Stimulated activated CD4-positive, alpha-beta T cell treated with anti-CD3 and anti-CD28 coated beads, Interleukin-1b, Interleukin-23, amount 100 ng/mL, for 1 hour (primary cell): ENCODE measurements around the gene LDB2.
"Not testable (repeated sequence)": the region's sequence is repeated elsewhere in the genome, so short reads cannot be mapped to it uniquely, and the experiment has no call there.

Source experiments
- DNase-seq, 2 donors: peaks; one replicate each; pipeline ENCODE4 v3.0.0-alpha.2; 2020; ENCODE audit warnings: low read depth in 2 of 2

The LDB2 gene

GRCh38 chr4:16596267-16596666 is 302.2 kb downstream of the LDB2 start:
- DNase-seq: no peak

- no peak for DNase-seq
Observed at GRCh38 chr4:16594128-16594527, 304.3 kb downstream of the LDB2 start.

DNA sequence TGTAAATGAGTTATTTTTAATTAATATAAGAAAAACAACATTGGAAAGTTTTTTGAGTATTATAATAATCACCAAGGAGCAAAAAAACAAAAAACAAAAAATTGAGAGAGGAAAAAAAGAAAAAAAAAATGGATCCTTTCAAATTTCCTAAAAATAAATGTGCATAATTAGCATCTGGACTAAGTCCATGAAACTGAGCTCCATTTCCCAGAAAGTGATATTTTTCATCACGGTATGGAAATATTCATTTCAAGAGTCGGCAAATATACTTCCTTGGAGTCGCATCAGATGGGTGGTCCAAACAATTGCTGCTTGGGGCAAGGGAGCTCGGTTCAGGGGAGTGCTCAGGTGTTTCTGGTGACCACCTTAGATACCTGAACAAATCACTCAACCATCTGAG is 305.1 kb downstream of the LDB2 start:
- DNase-seq: no peak

- no peak for DNase-seq
Observed at GRCh38 chr4:16591272-16591826, 307.1 kb downstream of the LDB2 start.

GRCh38 chr4:16590797-16591196 is 307.6 kb downstream of the LDB2 start:
- DNase-seq: no peak

- no peak for DNase-seq
Observed at GRCh38 chr4:16588651-16589050, 309.8 kb downstream of the LDB2 start.

GRCh38 chr4:16588149-16588548 is 310.3 kb downstream of the LDB2 start:
- no peak for DNase-seq

DNA sequence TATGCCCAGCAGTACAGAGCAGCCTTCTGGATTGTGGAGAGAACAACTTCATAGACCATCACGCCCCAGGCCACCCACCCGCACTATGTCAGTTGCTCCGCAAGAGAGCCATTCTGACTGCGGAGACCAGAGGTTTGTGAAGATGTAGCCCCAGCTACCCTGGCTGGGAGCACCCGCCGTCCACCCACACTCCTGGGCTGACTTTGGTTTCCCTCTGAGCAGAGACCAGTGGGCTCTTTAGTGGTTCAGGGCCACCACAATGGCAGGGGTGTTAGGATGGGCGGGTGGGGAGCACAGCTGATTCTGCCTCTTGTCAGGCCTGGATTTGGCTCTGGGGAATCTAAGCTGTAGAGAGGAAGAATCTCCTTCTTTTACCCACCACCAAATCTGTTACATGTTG is 313.4 kb downstream of the LDB2 start:
- DNase-seq: no peak

- DNase-seq: no peak
Observed at GRCh38 chr4:16583764-16584163, 314.7 kb downstream of the LDB2 start.

- DNase-seq: no peak
Observed at GRCh38 chr4:16582526-16582925, 315.9 kb downstream of the LDB2 start.

DNA sequence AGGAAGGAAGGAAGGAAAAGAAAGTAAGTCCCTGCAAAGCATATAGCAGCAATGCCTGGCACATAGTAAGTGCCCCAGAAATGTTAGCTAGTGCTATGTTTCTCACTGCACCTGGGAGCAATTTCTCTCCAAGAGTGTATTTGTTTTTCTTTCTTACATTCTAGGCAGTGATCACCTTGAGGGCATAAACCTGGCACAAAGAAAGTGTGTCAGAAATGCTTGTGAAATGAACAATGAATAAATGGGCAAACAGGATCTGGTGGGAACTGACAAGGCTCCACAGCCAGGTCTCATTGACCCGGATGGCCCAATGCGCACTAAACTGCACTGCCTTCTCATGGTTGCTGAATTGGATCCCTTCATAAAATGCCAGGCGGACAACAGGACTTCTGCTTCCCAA is 316.4 kb downstream of the LDB2 start:
- DNase-seq: no peak

- no peak for DNase-seq
Observed at GRCh38 chr4:16581117-16581516, 317.3 kb downstream of the LDB2 start.

DNA sequence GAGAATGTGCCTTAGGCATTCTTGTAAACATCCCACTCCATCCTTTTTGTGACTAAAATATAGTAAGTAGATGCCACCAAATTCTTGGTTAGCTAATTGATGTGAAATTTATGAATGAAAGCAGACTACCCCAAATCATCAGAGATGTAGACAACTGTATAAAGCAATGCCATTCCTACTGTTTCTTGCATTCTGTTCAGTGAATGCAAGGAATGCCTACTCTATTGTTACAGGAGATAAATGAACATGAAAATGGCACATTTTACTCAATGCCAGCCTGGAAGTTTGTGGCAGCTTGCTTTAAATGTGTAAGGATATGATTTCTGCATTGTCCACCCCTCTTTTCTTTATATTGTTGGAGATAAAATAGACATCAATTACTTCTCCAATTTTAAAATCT is 317.9 kb downstream of the LDB2 start:
- DNase-seq: no peak

- DNase-seq: no peak
Observed at GRCh38 chr4:16579866-16580265, 318.6 kb downstream of the LDB2 start.

GRCh38 chr4:16577177-16577576 is 321.3 kb downstream of the LDB2 start:
- no peak for DNase-seq

GRCh38 chr4:16574981-16575380 is 323.5 kb downstream of the LDB2 start:
- no peak for DNase-seq

DNA sequence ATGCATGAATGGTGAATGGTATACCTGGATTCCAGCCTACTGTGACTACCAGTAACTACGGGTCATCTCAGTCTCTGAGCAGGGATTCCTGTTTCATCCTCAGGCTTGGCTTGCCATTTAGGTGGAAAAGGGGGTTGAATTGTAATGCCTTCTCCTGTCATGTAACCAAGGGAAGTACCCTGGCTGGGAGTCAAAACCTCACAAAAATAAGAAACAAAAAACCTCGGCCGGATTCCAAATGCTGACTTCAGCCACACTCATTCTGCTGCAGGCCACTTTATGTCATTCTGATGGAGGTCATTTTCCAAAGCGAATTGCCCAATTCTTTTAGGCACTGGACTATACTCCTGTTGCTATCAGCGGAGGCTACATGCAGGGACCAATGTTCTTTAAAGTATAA is 324.7 kb downstream of the LDB2 start:
- DNase-seq: no peak

DNA sequence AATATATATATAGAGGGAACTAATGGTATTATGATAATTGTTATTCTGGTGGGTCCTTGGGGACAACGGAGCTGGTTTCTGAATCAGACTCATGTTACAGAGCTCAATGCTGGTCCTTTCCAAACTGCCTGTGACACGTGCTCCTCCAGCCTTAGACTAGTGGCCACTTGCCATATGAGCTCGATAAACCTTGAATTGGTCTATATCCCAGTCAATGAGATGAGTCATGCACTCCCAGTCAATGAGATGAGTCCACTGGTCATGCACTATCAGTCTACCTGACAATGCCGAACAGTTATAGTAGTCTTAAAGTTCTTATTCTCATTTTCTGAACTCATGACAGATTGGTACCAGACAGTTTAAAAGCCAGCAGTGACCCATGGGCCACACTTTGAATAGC is 325.2 kb downstream of the LDB2 start:
- DNase-seq: no peak

GRCh38 chr4:16572631-16573030 is 325.8 kb downstream of the LDB2 start:
- DNase-seq: no peak

DNA sequence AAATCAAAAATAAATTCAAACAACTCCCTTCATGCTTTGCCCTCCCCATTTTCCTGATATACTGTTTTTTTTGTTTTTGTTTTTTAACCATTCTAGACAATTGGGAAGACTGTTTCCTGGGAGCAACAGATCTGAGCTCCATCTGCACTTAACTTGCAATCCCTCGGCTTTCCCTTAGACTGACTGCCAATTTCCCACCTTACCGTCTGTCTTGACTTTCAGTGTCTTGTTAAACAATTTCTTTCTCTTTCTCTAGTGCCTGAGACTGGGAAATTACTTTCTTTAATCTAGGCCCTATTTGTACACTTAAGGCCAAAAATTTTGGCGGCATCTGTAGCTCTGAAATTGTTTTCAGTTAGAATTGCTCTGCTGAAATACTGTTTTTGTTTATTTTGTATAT is 326.3 kb downstream of the LDB2 start:
- DNase-seq: no peak

DNA sequence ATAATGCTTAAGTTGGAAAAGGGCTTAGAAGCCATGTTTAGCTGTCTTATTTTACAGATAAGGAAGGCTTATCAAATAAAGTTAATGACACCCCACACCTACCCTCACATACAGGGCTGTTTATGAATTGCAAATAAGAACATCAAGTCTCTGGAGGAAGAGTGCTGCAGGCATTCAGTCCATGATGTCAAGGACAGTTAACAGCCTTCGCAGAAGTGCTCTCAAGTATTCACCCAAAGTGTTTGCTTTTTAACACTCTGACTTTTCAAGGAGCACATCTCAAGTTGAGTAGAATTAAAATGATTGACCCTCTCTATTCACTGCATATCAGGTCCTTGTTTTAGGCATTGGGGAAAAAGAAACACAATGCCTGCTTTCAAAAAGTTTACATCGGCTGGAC is 328.7 kb downstream of the LDB2 start:
- no peak for DNase-seq

DNA sequence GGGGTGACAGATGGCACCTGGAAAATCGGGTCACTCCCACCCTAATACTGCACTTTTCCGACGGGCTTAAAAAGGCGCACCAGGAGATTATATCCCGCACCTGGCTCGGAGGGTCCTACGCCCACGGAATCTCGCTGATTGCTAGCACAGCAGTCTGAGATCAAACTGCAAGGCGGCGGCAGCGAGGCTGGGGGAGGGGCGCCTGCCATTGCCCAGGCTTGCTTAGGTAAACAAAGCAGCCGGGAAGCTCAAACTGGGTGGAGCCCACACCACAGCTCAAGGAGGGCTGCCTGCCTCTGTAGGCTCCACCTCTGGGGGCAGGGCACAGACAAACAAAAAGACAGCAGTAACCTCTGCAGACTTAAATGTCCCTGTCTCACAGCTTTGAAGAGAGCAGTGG is 341.1 kb downstream of the LDB2 start:
- not testable (repeated sequence) for DNase-seq

DNA sequence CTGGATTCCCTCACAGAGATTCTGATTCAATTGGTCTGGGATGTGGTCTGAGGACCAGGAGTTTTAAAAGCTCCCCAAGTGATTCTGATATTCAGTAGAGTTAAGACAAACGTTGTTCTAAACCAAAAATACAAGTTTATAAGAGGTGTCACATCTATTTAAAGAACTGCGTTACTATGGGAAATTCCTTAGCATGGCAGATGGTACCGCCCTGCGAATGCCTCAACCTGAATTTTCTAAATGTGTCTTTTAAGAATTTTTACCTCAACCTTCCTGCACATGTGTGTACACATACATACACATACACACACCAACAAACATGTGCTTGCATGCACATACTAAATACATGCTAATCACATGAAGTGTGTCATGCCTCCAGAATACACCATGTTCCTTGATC is 343.3 kb downstream of the LDB2 start:
- DNase-seq: no peak

- no peak for DNase-seq
Observed at GRCh38 chr4:16550531-16550930, 347.9 kb downstream of the LDB2 start.

- no peak for DNase-seq
Observed at GRCh38 chr4:16545656-16546055, 352.8 kb downstream of the LDB2 start.
